OCI-LY7 (cell line): ENCODE data around the gene RNF25. TPM values are rescaled to one million over a fixed set of nuclear protein-coding genes. Genes with fewer than 3 reads are reported as not detected.
"Not testable (repeated sequence)": the region's sequence is repeated elsewhere in the genome, so short reads cannot be mapped to it uniquely, and the experiment has no call there.

Experiments used
- BruUV-seq: library from RNA; stranded (reverse); fragments of 400-500 nt; replicated peaks from 2 replicates; lab custom pipeline; 2021; lab: Mats Ljungman, UMichigan
- CTCF ChIA-PET: fragments of 300-600 bp; sonication (Branson Sonifier 250); formaldehyde crosslinking; loops from one replicate; lab custom pipeline; 2022; ENCODE audit warnings: antibody characterized with exemption; ENCODE audit not compliant: unreplicated experiment; lab: Charles Lee
- POLR2A ChIA-PET: fragments of 300-600 bp; sonication (Branson Sonifier 250); formaldehyde crosslinking; loops from one replicate; lab custom pipeline; 2022; ENCODE audit warnings: antibody characterized with exemption; lab: Charles Lee
- DNase-seq: peaks from one replicate; pipeline ENCODE4 v3.0.0-alpha.2; 2015; ENCODE audit warnings: low spot score
- H2AFZ ChIP-seq: fragments of 200-600 bp; sonication (generic), shearing (Covaris generic); 2 replicates; pipeline ENCODE4 v1.6.1; 2014; ENCODE audit warnings: mild to moderate bottlenecking, antibody characterized with exemption, low read length, moderate library complexity
- H3K27ac ChIP-seq: fragments of 200-600 bp; sonication (generic); 2 replicates; pipeline ENCODE4 v1.5.1; 2014; ENCODE audit warnings: mixed run types, low read depth, mild to moderate bottlenecking, moderate library complexity, low read length, inconsistent platforms; ENCODE audit not compliant: poor library complexity, severe bottlenecking
- H3K36me3 ChIP-seq: fragments of 200-600 bp; sonication (generic); 2 replicates; pipeline ENCODE4 v1.6.1; 2014; ENCODE audit warnings: mild to moderate bottlenecking, antibody characterized with exemption, low read length, moderate library complexity, mixed read lengths; ENCODE audit not compliant: insufficient read depth
- H3K4me1 ChIP-seq: fragments of 200-600 bp; sonication (generic); 2 replicates; pipeline ENCODE4 v1.5.1; 2014; ENCODE audit warnings: mild to moderate bottlenecking, low read length; ENCODE audit not compliant: insufficient read depth, poor library complexity, severe bottlenecking
- H3K4me2 ChIP-seq: fragments of 200-600 bp; sonication (generic); 2 replicates; pipeline ENCODE4 v1.6.1; 2014; ENCODE audit warnings: mild to moderate bottlenecking, low read length
- H3K4me3 ChIP-seq: fragments of 200-600 bp; sonication (generic); 2 replicates; pipeline ENCODE4 v1.5.1; 2014; ENCODE audit warnings: mild to moderate bottlenecking, low read depth, low read length; ENCODE audit not compliant: poor library complexity, severe bottlenecking
- H3K79me2 ChIP-seq: fragments of 200-600 bp; sonication (generic); 2 replicates; pipeline ENCODE4 v1.6.1; 2016; ENCODE audit warnings: low read depth, mild to moderate bottlenecking, low read length, moderate library complexity, mixed read lengths; ENCODE audit not compliant: insufficient read depth
- H3K9me2 ChIP-seq: fragments of 200-600 bp; sonication (generic); 2 replicates; pipeline ENCODE4 v1.6.1; 2016; ENCODE audit warnings: mild to moderate bottlenecking, low read length, mixed read lengths; ENCODE audit not compliant: insufficient read depth
- H3K9me3 ChIP-seq: fragments of 200-600 bp; sonication (generic); 2 replicates; pipeline ENCODE4 v1.6.1; 2014; ENCODE audit warnings: mild to moderate bottlenecking, mixed run types, low read length, mixed read lengths
- H4K20me1 ChIP-seq: fragments of 200-600 bp; sonication (generic); 2 replicates; pipeline ENCODE4 v1.6.1; 2014; ENCODE audit warnings: mild to moderate bottlenecking, antibody characterized with exemption, low read length, moderate library complexity, mixed read lengths; ENCODE audit not compliant: insufficient read depth
- EZH2phosphoT487 ChIP-seq: fragments of 200-600 bp; sonication (generic); IDR thresholded peaks from 2 replicates; pipeline ENCODE4 v1.6.1; 2018; ENCODE audit warnings: low read depth, borderline replicate concordance, mild to moderate bottlenecking, mixed run types, antibody characterized with exemption, low read length, moderate library complexity, mixed read lengths
- intact Hi-C: fragments of 100-400 bp; cut with micrococcal nuclease; formaldehyde crosslinking; loops from one replicate; pipeline ENCODE4 v1.10.0; 2022; ENCODE audit not compliant: unreplicated experiment
- total RNA-seq, 2 experiments: library from RNA; depleted of rRNA in 1 of 2; stranded (reverse); fragments of >200 nt in 1 of 2; shearing (Covaris generic) in 1 of 2; gene quantifications; 2 replicates each; pipeline ENCODE4 v1.2.3, GENCODE V29; 2014 to 2022
- TF ChIP-seq, protein P1 (sequence below): fragments of 200-600 bp; sonication (generic); conservative IDR thresholded peaks from 2 replicates; pipeline ENCODE4 v1.5.1; 2014; ENCODE audit warnings: mild to moderate bottlenecking, antibody characterized with exemption, low read length, moderate library complexity, mixed read lengths

Gene RNF25
- total RNA-seq, 2 experiments from 2014 or later: 24.0 to 25.8 TPM

DNA sequence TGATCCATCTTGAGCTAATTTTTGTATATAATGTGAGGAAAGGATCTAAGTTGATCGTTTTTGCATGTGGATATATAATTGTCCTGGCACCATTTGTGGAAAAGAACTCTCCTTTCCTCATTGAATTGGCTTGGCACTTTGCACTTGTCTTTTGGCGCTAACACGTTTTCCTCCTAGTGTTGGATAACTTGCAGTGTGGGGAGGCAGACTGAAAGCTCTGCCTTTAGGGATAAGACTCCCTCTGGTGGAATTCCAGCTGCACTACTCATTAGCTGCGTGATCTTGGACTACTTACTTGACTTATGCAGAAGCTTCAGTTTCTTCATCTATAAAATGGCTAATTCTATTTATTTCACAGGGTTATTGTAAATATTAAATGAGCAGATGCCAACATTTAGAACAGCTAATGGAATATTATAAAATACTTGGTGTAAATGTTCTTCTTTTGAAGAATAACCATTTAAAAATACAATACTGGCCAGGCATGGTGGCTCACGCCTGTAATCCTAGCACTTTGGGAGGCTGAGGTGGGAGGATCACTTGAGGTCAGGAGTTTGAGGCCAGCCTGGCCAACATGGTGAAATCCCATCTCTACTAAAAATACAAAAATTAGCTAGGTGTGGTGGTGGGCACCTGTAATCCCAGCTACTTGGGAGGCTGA lies 15.7 kb upstream of the RNF25 start:
- H3K9me3 ChIP-seq, intact Hi-C loops: not testable (repeated sequence)

GRCh38 chr2:218680061-218680460 lies 8.3 kb upstream of the RNF25 start:
- CTCF ChIA-PET: no interaction called here
- Histone ChIP-seq H3K79me2 (no peaks in the 10 kb centered on the region), H3K4me2 (no peak overlapping the region), H2AFZ (no peak overlapping the region), H3K9me3 (no peaks in the 10 kb centered on the region), H3K4me1 (no peaks in the 10 kb centered on the region), H4K20me1 (no peaks in the 10 kb centered on the region), H3K9me2 (no peaks in the 10 kb centered on the region), H3K4me3 (no peak overlapping the region), H3K27ac (no peak overlapping the region), H3K36me3 (no peaks in the 10 kb centered on the region)
- no TSS peak for BruUV-seq
- intact Hi-C loops: no loop called here
- TF ChIP-seq, protein P1, sequence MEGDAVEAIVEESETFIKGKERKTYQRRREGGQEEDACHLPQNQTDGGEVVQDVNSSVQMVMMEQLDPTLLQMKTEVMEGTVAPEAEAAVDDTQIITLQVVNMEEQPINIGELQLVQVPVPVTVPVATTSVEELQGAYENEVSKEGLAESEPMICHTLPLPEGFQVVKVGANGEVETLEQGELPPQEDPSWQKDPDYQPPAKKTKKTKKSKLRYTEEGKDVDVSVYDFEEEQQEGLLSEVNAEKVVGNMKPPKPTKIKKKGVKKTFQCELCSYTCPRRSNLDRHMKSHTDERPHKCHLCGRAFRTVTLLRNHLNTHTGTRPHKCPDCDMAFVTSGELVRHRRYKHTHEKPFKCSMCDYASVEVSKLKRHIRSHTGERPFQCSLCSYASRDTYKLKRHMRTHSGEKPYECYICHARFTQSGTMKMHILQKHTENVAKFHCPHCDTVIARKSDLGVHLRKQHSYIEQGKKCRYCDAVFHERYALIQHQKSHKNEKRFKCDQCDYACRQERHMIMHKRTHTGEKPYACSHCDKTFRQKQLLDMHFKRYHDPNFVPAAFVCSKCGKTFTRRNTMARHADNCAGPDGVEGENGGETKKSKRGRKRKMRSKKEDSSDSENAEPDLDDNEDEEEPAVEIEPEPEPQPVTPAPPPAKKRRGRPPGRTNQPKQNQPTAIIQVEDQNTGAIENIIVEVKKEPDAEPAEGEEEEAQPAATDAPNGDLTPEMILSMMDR: no peak
- no peak for TF ChIP-seq EZH2phosphoT487
- POLR2A ChIA-PET: no interaction called here
- no peak for DNase-seq

More for the DNA sequence above, 15.7 kb upstream of the RNF25 start:
- H3K4me3 ChIP-seq, CTCF ChIA-PET, BruUV-seq, H3K27ac ChIP-seq, H3K4me2 ChIP-seq, H4K20me1 ChIP-seq, H2AFZ ChIP-seq, H3K36me3 ChIP-seq, H3K9me2 ChIP-seq, H3K4me1 ChIP-seq, H3K79me2 ChIP-seq: not testable (repeated sequence)
- DNase-seq: peak; percentile 67
- TF ChIP-seq, protein P1: peak; percentile 82
- POLR2A ChIA-PET: interaction anchor here (0.6 to 1.2 kb wide), 3 partner anchors 20 to 450 kb away, joined by 3 to 4 read pairs (median 3); partner anchors contain the start of genes BCS1L and ZNF142

- no peaks in the 10 kb centered on the region for H3K79me2 ChIP-seq
- no peak overlapping the region for H3K4me3 ChIP-seq
- H3K9me2 ChIP-seq: no peaks in the 10 kb centered on the region
- H3K4me1 ChIP-seq: no peaks in the 10 kb centered on the region
- H3K4me2 ChIP-seq: no peak overlapping the region
- H3K36me3 ChIP-seq: no peaks in the 10 kb centered on the region
- TF ChIP-seq EZH2phosphoT487: no peak
- TF ChIP-seq, protein P1: no peak
- H2AFZ ChIP-seq: no peak overlapping the region
- no peak for DNase-seq
- POLR2A ChIA-PET: interaction anchor here (0.5 kb wide), 1 partner anchor 22 kb away, joined by 4 read pairs; no protein-coding TSS in a partner anchor
- no peaks in the 10 kb centered on the region for H4K20me1 ChIP-seq
- intact Hi-C loops: no loop called here
- no peaks in the 10 kb centered on the region for H3K9me3 ChIP-seq
- BruUV-seq: no TSS peak
- H3K27ac ChIP-seq: no peak overlapping the region
- CTCF ChIA-PET: no interaction called here
Measured at GRCh38 chr2:218679119-218679518, 7.3 kb upstream of the RNF25 start.
